Trophoblast cell (in vitro differentiated cells and primary cell): Measurements from ENCODE around the gene FAM193A.

Experiments
- DNase-seq, 2 donors: peaks; one replicate each; pipeline ENCODE4 v3.0.0-alpha.2; 2016
- H2AFZ ChIP-seq: 2 replicates; pipeline ENCODE4 v1.6.1; 2013; ENCODE audit warnings: low read length, moderate library complexity, mild to moderate bottlenecking; ENCODE audit not compliant: insufficient read depth, poor library complexity
- H2AK5ac ChIP-seq: 2 replicates; pipeline ENCODE4 v1.6.1; 2013; ENCODE audit warnings: mild to moderate bottlenecking, low read length
- H2BK120ac ChIP-seq: 2 replicates; pipeline ENCODE4 v1.6.1; 2013; ENCODE audit warnings: low read length, mild to moderate bottlenecking, moderate library complexity; ENCODE audit not compliant: insufficient read depth, poor library complexity
- H2BK12ac ChIP-seq: 2 replicates; pipeline ENCODE4 v1.6.1; 2013; ENCODE audit warnings: mild to moderate bottlenecking, low read length, moderate library complexity
- H2BK5ac ChIP-seq: 2 replicates; pipeline ENCODE4 v1.6.1; 2013; ENCODE audit warnings: low read length, low read depth, moderate library complexity, mild to moderate bottlenecking; ENCODE audit not compliant: poor library complexity
- H3K14ac ChIP-seq: 2 replicates; pipeline ENCODE4 v1.6.1; 2013; ENCODE audit warnings: mild to moderate bottlenecking, low read length
- H3K18ac ChIP-seq: 2 replicates; pipeline ENCODE4 v1.6.1; 2013; ENCODE audit warnings: mild to moderate bottlenecking, low read length
- H3K23ac ChIP-seq: 2 replicates; pipeline ENCODE4 v1.6.1; 2013; ENCODE audit warnings: low read length
- H3K27ac ChIP-seq: 2 replicates; pipeline ENCODE4 v1.5.1; 2013; ENCODE audit warnings: low read depth, mild to moderate bottlenecking, inconsistent platforms, low read length, moderate library complexity
- H3K27me3 ChIP-seq: 2 replicates; pipeline ENCODE4 v1.6.1; 2013; ENCODE audit warnings: inconsistent platforms, mild to moderate bottlenecking, low read length, moderate library complexity; ENCODE audit not compliant: insufficient read depth
- H3K36me3 ChIP-seq, 2 experiments: 1 replicate in 1 of 2; 2 replicates in 1 of 2; pipeline ENCODE4 v1.6.1; 2013; ENCODE audit warnings: low read length in 2 of 2, mild to moderate bottlenecking in 2 of 2, moderate library complexity in 1 of 2; ENCODE audit not compliant: insufficient read depth in 2 of 2, control insufficient read depth in 1 of 2
- H3K4ac ChIP-seq: 2 replicates; pipeline ENCODE4 v1.6.1; 2013; ENCODE audit warnings: low read depth, mild to moderate bottlenecking, low read length, moderate library complexity
- H3K4me1 ChIP-seq, 2 experiments: 1 replicate in 1 of 2; 2 replicates in 1 of 2; pipeline ENCODE4 v1.6.1; 2013; ENCODE audit warnings: low read length in 2 of 2, mild to moderate bottlenecking in 2 of 2, moderate library complexity in 1 of 2; ENCODE audit not compliant: insufficient read depth in 2 of 2, control insufficient read depth in 1 of 2
- H3K4me2 ChIP-seq: 2 replicates; pipeline ENCODE4 v1.6.1; 2013; ENCODE audit warnings: inconsistent platforms, mild to moderate bottlenecking, low read length, moderate library complexity
- H3K4me3 ChIP-seq: 2 replicates; pipeline ENCODE4 v1.5.1; 2013; ENCODE audit warnings: mild to moderate bottlenecking, low read depth, low read length, inconsistent platforms
- H3K79me1 ChIP-seq: one replicate; pipeline ENCODE4 v1.6.1; 2013; ENCODE audit warnings: low read length
- H3K79me2 ChIP-seq: 2 replicates; pipeline ENCODE4 v1.6.1; 2013; ENCODE audit warnings: low read length, mild to moderate bottlenecking; ENCODE audit not compliant: control insufficient read depth, insufficient read depth, poor library complexity
- H3K9ac ChIP-seq: 2 replicates; pipeline ENCODE4 v1.6.1; 2013; ENCODE audit warnings: mild to moderate bottlenecking, low read length
- H3K9me3 ChIP-seq: 2 replicates; pipeline ENCODE4 v1.6.1; 2013; ENCODE audit warnings: low read depth, mild to moderate bottlenecking, control low read depth, inconsistent platforms, low read length; ENCODE audit not compliant: insufficient read depth
- H4K12ac ChIP-seq: 2 replicates; pipeline ENCODE4 v1.6.1; 2013; ENCODE audit warnings: low read depth, mild to moderate bottlenecking, low read length, moderate library complexity
- H4K8ac ChIP-seq: 2 replicates; pipeline ENCODE4 v1.6.1; 2013; ENCODE audit warnings: low read depth, mild to moderate bottlenecking, low read length, moderate library complexity
- H4K91ac ChIP-seq: one replicate; pipeline ENCODE4 v1.6.1; 2013; ENCODE audit warnings: low read depth, mild to moderate bottlenecking, low read length, moderate library complexity
- WGBS: extraction: QIAGEN DNeasy Blood & Tissue Kit; methylation state at CpG from one replicate; pipeline ENCODE4 v1.1.7; 2013; ENCODE audit warnings: missing lambda C conversion rate; ENCODE audit not compliant: insufficient read length, insufficient coverage; ENCODE audit errors: extremely low coverage; 5-methylcytosine and 5-hydroxymethylcytosine counted together

FAM193A gene

DNA sequence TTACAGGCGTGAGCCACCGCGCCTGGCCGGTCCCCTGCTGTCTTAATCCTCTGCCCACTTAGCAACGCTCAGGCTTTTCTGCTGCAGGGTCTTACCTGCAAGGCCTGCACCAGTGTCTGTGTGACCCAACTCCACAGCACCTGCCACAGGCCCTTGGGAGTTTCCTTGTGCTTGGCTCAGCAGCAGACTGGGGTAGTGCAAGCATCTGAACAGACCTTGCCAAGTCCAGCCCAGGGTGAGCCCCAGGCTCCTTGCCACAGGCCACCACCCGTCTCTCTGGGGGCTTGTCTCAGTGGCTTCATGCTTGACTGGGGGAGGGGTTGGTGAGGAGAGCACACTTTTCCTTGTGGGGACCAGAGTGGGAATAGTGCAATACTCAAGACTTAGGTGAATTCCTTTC, 87.0 kb downstream of the FAM193A start:
- no peak overlapping the region for H3K4me2 ChIP-seq
- H3K79me2 ChIP-seq: peaks cover 2% of the 10 kb centered on the region
- no peaks in the 10 kb centered on the region for H3K79me1 ChIP-seq
- no peak for DNase-seq
- H3K23ac ChIP-seq: no peak overlapping the region
- no peak overlapping the region for H3K9ac ChIP-seq
- H3K18ac ChIP-seq: no peak overlapping the region
- H3K4me3 ChIP-seq: no peak overlapping the region
- peaks cover 11 to 19% of the 10 kb centered on the region in 2 experiments for H3K36me3 ChIP-seq
- no peak overlapping the region for H4K91ac ChIP-seq
- H3K14ac ChIP-seq: no peak overlapping the region
- peaks cover 0 to 2% of the 10 kb centered on the region in 2 experiments for H3K4me1 ChIP-seq
- no CpG with 5 or more reads among the region's 6 CpGs for whole genome bisulfite sequencing
- no peaks in the 10 kb centered on the region for H3K27me3 ChIP-seq
- H2AK5ac ChIP-seq: no peak overlapping the region
- H2BK5ac ChIP-seq: no peak overlapping the region
- no peak overlapping the region for H2AFZ ChIP-seq
- H2BK120ac ChIP-seq: no peak overlapping the region
- no peak overlapping the region for H2BK12ac ChIP-seq
- no peak overlapping the region for H4K8ac ChIP-seq
- no peak overlapping the region for H3K4ac ChIP-seq
- H3K27ac ChIP-seq: no peak overlapping the region
- H4K12ac ChIP-seq: no peak overlapping the region
- H3K9me3 ChIP-seq: no peaks in the 10 kb centered on the region

DNA sequence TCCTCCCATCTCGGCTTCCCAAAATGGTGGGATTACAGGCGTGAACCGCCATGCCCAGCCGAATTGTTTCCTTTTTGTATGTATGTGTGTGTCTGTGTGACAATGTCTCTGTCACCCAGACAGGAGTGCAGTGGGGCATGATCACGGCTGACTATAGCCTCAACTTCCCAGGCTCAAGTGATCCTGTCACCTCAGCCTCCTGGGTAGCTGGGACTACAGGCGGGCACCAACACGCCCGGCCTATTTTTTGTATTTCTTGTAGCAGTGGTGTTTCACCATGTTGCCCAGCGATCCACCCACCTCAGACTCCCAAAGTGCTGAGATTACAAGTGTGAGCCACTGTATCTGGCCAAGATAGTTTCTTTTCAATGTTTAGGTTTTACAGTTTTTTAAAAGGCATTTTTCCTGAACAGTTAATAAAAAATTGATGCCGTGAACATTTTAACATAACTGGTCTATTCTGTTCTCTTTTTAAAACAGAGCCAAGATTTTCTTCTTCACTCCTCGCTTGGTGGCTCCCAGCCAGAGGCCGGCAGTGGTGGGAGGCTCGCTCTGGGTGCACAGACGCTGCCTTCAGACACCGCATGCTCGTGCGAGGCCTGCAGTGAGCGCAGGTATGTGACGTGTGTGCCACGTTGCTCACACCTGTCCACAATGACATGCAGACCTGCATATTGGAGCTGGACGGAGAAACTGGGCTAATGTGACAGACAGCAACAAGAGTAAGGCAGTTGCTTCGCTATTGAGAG, 88.5 kb downstream of the FAM193A start:
- H3K4me3 ChIP-seq: no peak overlapping the region
- no peak overlapping the region for H2AK5ac ChIP-seq
- no peak overlapping the region for H3K9ac ChIP-seq
- no peak overlapping the region for H4K91ac ChIP-seq
- H3K14ac ChIP-seq: no peak overlapping the region
- no peak overlapping the region for H3K4ac ChIP-seq
- H3K27me3 ChIP-seq: no peaks in the 10 kb centered on the region
- no peak overlapping the region for H2AFZ ChIP-seq
- no peak overlapping the region for H3K27ac ChIP-seq
- WGBS: no CpG with 5 or more reads among the region's 22 CpGs
- no peak for DNase-seq
- no peak overlapping the region for H2BK120ac ChIP-seq
- peaks cover 0 to 2% of the 10 kb centered on the region in 2 experiments for H3K4me1 ChIP-seq
- no peaks in the 10 kb centered on the region for H3K79me1 ChIP-seq
- H3K79me2 ChIP-seq: peaks cover 2% of the 10 kb centered on the region
- H3K23ac ChIP-seq: no peak overlapping the region
- no peak overlapping the region for H3K18ac ChIP-seq
- no peak overlapping the region for H4K8ac ChIP-seq
- H2BK12ac ChIP-seq: no peak overlapping the region
- no peak overlapping the region for H2BK5ac ChIP-seq
- no peak overlapping the region for H4K12ac ChIP-seq
- no peaks in the 10 kb centered on the region for H3K9me3 ChIP-seq
- H3K36me3 ChIP-seq: peaks cover 11 to 20% of the 10 kb centered on the region in 2 experiments
- H3K4me2 ChIP-seq: no peak overlapping the region

DNA sequence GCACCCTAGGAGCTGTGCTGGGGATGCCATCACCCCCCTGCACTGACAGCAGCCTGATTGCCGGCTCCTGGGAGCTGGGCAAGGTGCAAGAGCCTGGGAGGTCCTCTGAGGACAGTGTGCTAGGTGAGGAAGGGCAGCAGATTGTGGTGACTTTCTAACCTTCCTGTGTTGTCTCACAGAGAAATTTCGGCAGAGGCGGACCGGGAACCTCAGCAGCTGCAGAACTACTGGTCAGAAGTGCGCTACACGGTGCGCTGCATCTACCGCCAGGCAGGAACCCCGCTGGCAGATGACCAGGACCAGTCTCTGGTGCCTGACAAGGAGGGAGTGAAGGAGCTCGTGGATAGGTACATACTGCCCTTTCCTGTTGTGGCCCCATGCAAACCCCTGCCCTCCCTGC, 89.8 kb downstream of the FAM193A start:
- Histone ChIP-seq H2AK5ac (no peak overlapping the region), H3K4me2 (no peak overlapping the region), H3K18ac (peak overlapping the region; percentile 18), H2AFZ (no peak overlapping the region), H4K12ac (no peak overlapping the region), H3K4me1 (peaks cover 0 to 2% of the 10 kb centered on the region in 2 experiments), H3K9me3 (no peaks in the 10 kb centered on the region), H3K9ac (no peak overlapping the region), H2BK12ac (no peak overlapping the region), H4K8ac (no peak overlapping the region), H3K36me3 (peaks cover 21 to 30% of the 10 kb centered on the region in 2 experiments), H2BK120ac (no peak overlapping the region), H3K27me3 (no peaks in the 10 kb centered on the region), H3K4ac (no peak overlapping the region), H3K79me1 (no peaks in the 10 kb centered on the region), H3K23ac (no peak overlapping the region), H3K79me2 (peaks cover 2% of the 10 kb centered on the region), H3K14ac (no peak overlapping the region), H4K91ac (no peak overlapping the region), H2BK5ac (no peak overlapping the region), H3K27ac (no peak overlapping the region), H3K4me3 (no peak overlapping the region)
- no peak for DNase-seq
- WGBS: no CpG with 5 or more reads among the region's 10 CpGs

DNA sequence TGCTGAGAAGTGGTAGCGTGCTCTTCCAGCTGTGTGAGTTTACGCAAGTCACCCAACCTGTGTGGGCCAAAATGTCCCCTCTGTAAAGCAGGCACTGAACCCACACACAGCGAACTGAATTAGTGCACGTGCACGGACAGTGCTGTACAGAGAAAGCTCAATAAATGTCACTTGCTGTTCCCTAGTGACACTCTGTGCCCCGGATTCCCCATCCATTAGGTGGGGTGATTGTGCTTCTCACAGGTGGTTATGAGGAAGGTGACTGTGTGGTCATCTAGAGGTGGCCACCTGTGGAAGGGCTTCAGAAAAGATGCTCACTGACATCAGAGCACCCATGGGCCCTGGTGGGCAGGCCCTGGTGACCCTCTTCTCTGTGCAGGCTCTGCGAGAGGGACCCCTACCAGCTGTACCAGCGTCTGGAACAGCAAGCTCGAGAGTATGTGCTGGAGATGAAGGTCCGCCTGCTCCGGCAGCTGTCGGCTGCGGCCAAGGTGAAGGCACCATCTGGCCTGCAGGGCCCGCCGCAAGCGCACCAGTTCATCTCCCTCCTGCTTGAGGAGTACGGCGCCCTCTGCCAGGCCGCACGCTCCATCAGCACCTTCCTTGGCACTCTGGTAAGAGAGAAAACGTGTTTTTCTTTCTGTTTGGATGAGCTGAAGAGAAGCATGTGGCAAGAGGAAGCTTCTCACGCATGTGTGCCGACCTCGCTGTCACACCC, 94.3 kb downstream of the FAM193A start:
- H3K27ac ChIP-seq: no peak overlapping the region
- no peak for DNase-seq
- no peak overlapping the region for H4K91ac ChIP-seq
- no peak overlapping the region for H2AK5ac ChIP-seq
- no peaks in the 10 kb centered on the region for H3K79me1 ChIP-seq
- no peak overlapping the region for H2BK12ac ChIP-seq
- no peak overlapping the region for H3K4me2 ChIP-seq
- H4K8ac ChIP-seq: no peak overlapping the region
- H2AFZ ChIP-seq: no peak overlapping the region
- no CpG with 5 or more reads among the region's 24 CpGs for WGBS
- no peak overlapping the region for H3K9ac ChIP-seq
- H3K18ac ChIP-seq: no peak overlapping the region
- H2BK5ac ChIP-seq: no peak overlapping the region
- H3K14ac ChIP-seq: no peak overlapping the region
- H3K4ac ChIP-seq: no peak overlapping the region
- no peaks in the 10 kb centered on the region for H3K79me2 ChIP-seq
- H3K9me3 ChIP-seq: no peaks in the 10 kb centered on the region
- no peaks in the 10 kb centered on the region for H3K27me3 ChIP-seq
- no peak overlapping the region for H2BK120ac ChIP-seq
- no peak overlapping the region for H3K23ac ChIP-seq
- no peaks in the 10 kb centered on the region for H3K4me1 ChIP-seq
- H3K36me3 ChIP-seq: peaks cover 26 to 37% of the 10 kb centered on the region in 2 experiments
- no peak overlapping the region for H3K4me3 ChIP-seq
- H4K12ac ChIP-seq: no peak overlapping the region
